BJ (cell line): Measurements from ENCODE around the gene PRKAA1. TPM values are rescaled to one million over a fixed set of nuclear protein-coding genes. Genes with fewer than 3 reads are reported as not detected.

Experiments
- polyA plus RNA-seq: library from polyadenylated mRNA; depleted of rRNA; stranded (reverse); fragments of >200 nt; gene quantifications from 2 replicates; pipeline ENCODE4 v1.2.3, GENCODE V29; 2011; rRNA removed
- small RNA-seq: library from RNA; depleted of rRNA; stranded (forward); fragments of <200 nt; gene quantifications from one replicate; pipeline ENCODE3, GENCODE V24; 2012; ENCODE audit warnings: low replicate concordance, low read depth; ENCODE audit not compliant: insufficient read length

PRKAA1 gene
- polyA plus RNA-seq, 1 experiment = 28.9 TPM

Small RNAs within 50 kb of the gene (small RNA-seq; reads per million reads assigned to genes)
- not detected for gene RF00191
- gene SNORD72 = 16.6 reads per million, percentile 82 among the genes with 10 or more reads in this experiment

Other genes starting within 250 kb of the PRKAA1 start
- gene PTGER4, start 118.5 kb downstream of the PRKAA1 start, polyA plus RNA-seq = 0.28 and 0.44 TPM in 2 replicates
- gene TTC33, start 42.4 kb downstream of the PRKAA1 start, polyA plus RNA-seq = 2.8 and 7.4 TPM in 2 replicates
- 1,752 and 4,569 TPM in 2 replicates for gene RPL37, start 36.8 kb upstream of the PRKAA1 start, polyA plus RNA-seq
- 0.63 and 0.77 TPM in 2 replicates for gene CARD6, start 43.0 kb upstream of the PRKAA1 start, polyA plus RNA-seq
- gene C7, start 111.1 kb upstream of the PRKAA1 start, polyA plus RNA-seq = 0.28 and 0.31 TPM in 2 replicates